Esophagus squamous epithelium (tissue), 5 donors: Measurements from ENCODE around the gene MIPOL1. TPM values are rescaled to one million over a fixed set of nuclear protein-coding genes. Genes with fewer than 3 reads are reported as not detected.

Experiments used
- DNase-seq: peaks from one replicate; lab custom pipeline; 2025; lab: John Stamatoyannopoulos, UW
- H3K27ac ChIP-seq, 4 donors: fragments of 200-600 bp; sonication (generic); one replicate each; pipeline ENCODE4 v1.5.1; 2016 to 2019; ENCODE audit warnings: mild to moderate bottlenecking in 1 of 4
- H3K27me3 ChIP-seq, 4 donors: fragments of 200-600 bp; sonication (generic); 1 replicate in 3 of 4; 2 replicates in 1 of 4; pipeline versions ENCODE4 v1.5.1 to v1.6.0; 2017 to 2021; ENCODE audit warnings: antibody characterized with exemption in 1 of 4
- H3K36me3 ChIP-seq, 3 donors: fragments of 200-600 bp; sonication (generic); one replicate each; pipeline ENCODE4 v1.5.1; 2016 to 2019
- H3K4me1 ChIP-seq, 3 donors: fragments of 200-600 bp; sonication (generic); one replicate each; pipeline ENCODE4 v1.5.1; 2017 to 2019
- H3K4me3 ChIP-seq, 4 donors: fragments of 200-600 bp; sonication (generic); 1 replicate in 3 of 4; 2 replicates in 1 of 4; pipeline ENCODE4 v1.5.1; 2016 to 2019; ENCODE audit warnings: mild to moderate bottlenecking in 2 of 4, moderate library complexity in 1 of 4
- H3K9me3 ChIP-seq, 3 donors: fragments of 200-600 bp; sonication (generic); one replicate each; pipeline ENCODE4 v1.5.1; 2016 to 2019
- CTCF ChIP-seq, 6 experiments: fragments of 450-650 bp in 4 of 6; fragments of 200-600 bp in 2 of 6; sonication (generic) in 2 of 6; IDR thresholded peaks; one replicate each; pipeline ENCODE4 v1.5.1; 2016 to 2019; ENCODE audit warnings: antibody characterized with exemption in 6 of 6, mild to moderate bottlenecking in 4 of 6, moderate library complexity in 4 of 6
- POLR2A ChIP-seq, 4 donors: fragments of 450-650 bp; IDR thresholded peaks; one replicate each; pipeline ENCODE4 v1.6.1; 2017; ENCODE audit warnings: antibody characterized with exemption in 4 of 4, mild to moderate bottlenecking in 4 of 4, moderate library complexity in 3 of 4
- WGBS, 2 donors: methylation state at CpG; one replicate each; pipeline ENCODE4 v1.1.5; 2018; 5-methylcytosine and 5-hydroxymethylcytosine counted together
- intact Hi-C: fragments of 100-400 bp; cut with DNase I; formaldehyde crosslinking; loops from one replicate; pipeline ENCODE4 v1.15.0; 2022
- total RNA-seq, 4 donors: library from RNA; depleted of rRNA; stranded (reverse); fragments of >200 nt; gene quantifications; one replicate each; pipeline ENCODE4 v1.1.0, GENCODE V29; 2016
- donor health status: DM: yes; HTN: yes; CAD: no.

MIPOL1 gene
- total RNA-seq, 4 donors from 2014 or later: 4.9 to 13.7 (median 7.1) TPM

GRCh38 chr14:37466623-37467088 is 268.9 kb downstream of the MIPOL1 start:
- WGBS, 2 donors: 69 to 87% methylated on average over 2 of the region's 2 CpGs
- intact Hi-C loops: no loop called here
- Histone ChIP-seq H3K27ac (peak overlapping the region in 2 of 4 donors; percentile 40 to 65), H3K4me1 (peaks cover 0 to 23% (median 0%) of the 10 kb centered on the region in 3 donors), H3K9me3 (no peaks in the 10 kb centered on the region), H3K36me3 (no peaks in the 10 kb centered on the region), H3K27me3 (no peaks in the 10 kb centered on the region), H3K4me3 (no peak overlapping the region)
- DNase-seq: no peak
- TF ChIP-seq CTCF (IDR thresholded peaks at IDR 0.05) (no peak), POLR2A (IDR thresholded peaks at IDR 0.05) (no peak)

- peaks cover 0 to 6% (median 0%) of the 10 kb centered on the region in 3 donors for H3K9me3 ChIP-seq
- peaks cover 0 to 21% (median 0%) of the 10 kb centered on the region in 3 donors for H3K4me1 ChIP-seq
- TF ChIP-seq POLR2A (IDR thresholded peaks at IDR 0.05): no peak
- no peak for TF ChIP-seq CTCF (IDR thresholded peaks at IDR 0.05)
- no peaks in the 10 kb centered on the region for H3K27me3 ChIP-seq
- no peak overlapping the region for H3K27ac ChIP-seq
- H3K4me3 ChIP-seq: no peak overlapping the region
- no peak for DNase-seq
- H3K36me3 ChIP-seq: no peaks in the 10 kb centered on the region
- intact Hi-C loops: no loop called here
These were observed 271.9 kb downstream of the MIPOL1 start for GRCh38 chr14:37469650-37470049.

GRCh38 chr14:37470251-37470650 is 272.5 kb downstream of the MIPOL1 start:
- H3K27me3 ChIP-seq: no peaks in the 10 kb centered on the region
- H3K27ac ChIP-seq: no peak overlapping the region
- no peak overlapping the region for H3K4me3 ChIP-seq
- WGBS, 2 donors: 83 to 96% methylated on average over 7 of the region's 7 CpGs
- intact Hi-C loops: no loop called here
- TF ChIP-seq POLR2A (IDR thresholded peaks at IDR 0.05): no peak
- TF ChIP-seq CTCF (IDR thresholded peaks at IDR 0.05): no peak
- peaks cover 0 to 6% (median 0%) of the 10 kb centered on the region in 3 donors for H3K9me3 ChIP-seq
- H3K36me3 ChIP-seq: no peaks in the 10 kb centered on the region
- H3K4me1 ChIP-seq: peaks cover 0 to 15% (median 0%) of the 10 kb centered on the region in 3 donors
- no peak for DNase-seq

- H3K36me3 ChIP-seq: peaks cover 0 to 4% (median 0%) of the 10 kb centered on the region in 3 donors
- WGBS, 2 donors: 68 to 72% methylated on average over 4 of the region's 4 CpGs
- H3K9me3 ChIP-seq: peaks cover 0 to 6% (median 0%) of the 10 kb centered on the region in 3 donors
- intact Hi-C loops: no loop called here
- H3K4me3 ChIP-seq: no peak overlapping the region
- no peak for DNase-seq
- H3K4me1 ChIP-seq: no peaks in the 10 kb centered on the region
- H3K27ac ChIP-seq: no peak overlapping the region
- no peaks in the 10 kb centered on the region for H3K27me3 ChIP-seq
- no peak for TF ChIP-seq CTCF (IDR thresholded peaks at IDR 0.05)
- TF ChIP-seq POLR2A (IDR thresholded peaks at IDR 0.05): no peak
These were observed 275.2 kb downstream of the MIPOL1 start for GRCh38 chr14:37472906-37473305.

- intact Hi-C loops: no loop called here
- Histone ChIP-seq H3K9me3 (peaks cover 0 to 6% (median 0%) of the 10 kb centered on the region in 3 donors), H3K4me3 (no peak overlapping the region), H3K27me3 (no peaks in the 10 kb centered on the region), H3K27ac (no peak overlapping the region), H3K4me1 (no peaks in the 10 kb centered on the region), H3K36me3 (peaks cover 0 to 4% (median 0%) of the 10 kb centered on the region in 3 donors)
- DNase-seq: no peak
- WGBS, 2 donors: 79 to 84% methylated on average over 6 of the region's 6 CpGs
- TF ChIP-seq CTCF (IDR thresholded peaks at IDR 0.05): no peak
- TF ChIP-seq POLR2A (IDR thresholded peaks at IDR 0.05): no peak
These were observed 276.5 kb downstream of the MIPOL1 start for GRCh38 chr14:37474191-37474590.
